Upper lobe of right lung (tissue), 1 donor: ENCODE results near the gene EIF4E2. TPM values are rescaled to one million over a fixed set of nuclear protein-coding genes. Genes with fewer than 3 reads are reported as not detected.

Source experiments
- ATAC-seq: fragments of 200-7000 bp; cut with Tn5 transposase; one replicate; pipeline ENCODE4 v1.9.1; 2020; ENCODE audit warnings: mild to moderate bottlenecking, moderate library complexity
- DNase-seq: peaks from one replicate; pipeline ENCODE4 v3.0.0-alpha.2; 2020
- H3K27ac ChIP-seq: fragments of 200-600 bp; one replicate; pipeline ENCODE4 v1.8.0; 2022
- H3K27me3 ChIP-seq: fragments of 200-600 bp; one replicate; pipeline ENCODE4 v1.8.0; 2022; ENCODE audit warnings: mild to moderate bottlenecking
- H3K36me3 ChIP-seq: fragments of 200-600 bp; one replicate; pipeline ENCODE4 v1.8.0; 2022
- H3K4me1 ChIP-seq: fragments of 200-600 bp; one replicate; pipeline ENCODE4 v1.8.0; 2022
- H3K4me3 ChIP-seq: fragments of 200-600 bp; one replicate; pipeline ENCODE4 v1.8.0; 2022; ENCODE audit warnings: mild to moderate bottlenecking
- H3K9me3 ChIP-seq: fragments of 200-600 bp; one replicate; pipeline ENCODE4 v1.8.0; 2022
- CTCF ChIP-seq: fragments of 200-600 bp; IDR thresholded peaks from one replicate; pipeline ENCODE4 v1.8.0; 2022; ENCODE audit warnings: antibody characterized with exemption
- intact Hi-C: fragments of 100-400 bp; cut with DNase I; formaldehyde crosslinking; loops from one replicate; pipeline ENCODE4 v1.11.0; 2022
- total RNA-seq: library from RNA; stranded (reverse); fragmentation: NEBNext Ultra II Directional; extraction: Animal tissue kit (Norgen Biotek cat#: 25700); gene quantifications from one replicate; pipeline ENCODE4 v1.2.1, GENCODE V29; 2021
- donor health status: DM: no; HTN: yes; CAD: no; lungs with severe emphysema.

Gene EIF4E2
- total RNA-seq, 1 donor from 2014 or later, result 68.0 TPM

GRCh38 chr2:232571026-232571474, 20.6 kb downstream of the EIF4E2 start:
- peaks cover 95% of the 10 kb centered on the region for H3K36me3 ChIP-seq
- no peak overlapping the region for H3K4me3 ChIP-seq
- intact Hi-C loops, result no loop called here
- H3K9me3 ChIP-seq, result no peaks in the 10 kb centered on the region
- TF ChIP-seq CTCF, result no peak
- no peak for DNase-seq
- no peak overlapping the region for H3K27ac ChIP-seq
- peak; percentile 48 for ATAC-seq
- no peaks in the 10 kb centered on the region for H3K27me3 ChIP-seq
- no peaks in the 10 kb centered on the region for H3K4me1 ChIP-seq

- intact Hi-C loops, result no loop called here
- DNase-seq, result no peak
- Histone ChIP-seq H3K27ac (no peak overlapping the region), H3K9me3 (no peaks in the 10 kb centered on the region), H3K27me3 (no peaks in the 10 kb centered on the region), H3K4me1 (no peaks in the 10 kb centered on the region), H3K36me3 (peaks cover 75% of the 10 kb centered on the region), H3K4me3 (no peak overlapping the region)
- TF ChIP-seq CTCF, result no peak
- no peak for ATAC-seq
Measured at GRCh38 chr2:232573042-232573441, 22.6 kb downstream of the EIF4E2 start.

- TF ChIP-seq CTCF, result no peak
- H3K9me3 ChIP-seq, result no peaks in the 10 kb centered on the region
- DNase-seq, result no peak
- peak; percentile 57 for ATAC-seq
- no peaks in the 10 kb centered on the region for H3K4me1 ChIP-seq
- H3K27ac ChIP-seq, result no peak overlapping the region
- H3K4me3 ChIP-seq, result no peak overlapping the region
- peaks cover 66% of the 10 kb centered on the region for H3K36me3 ChIP-seq
- no peaks in the 10 kb centered on the region for H3K27me3 ChIP-seq
- intact Hi-C loops, result no loop called here
Measured at GRCh38 chr2:232573771-232574435, 23.4 kb downstream of the EIF4E2 start.

- no peak for DNase-seq
- intact Hi-C loops, result no loop called here
- no peaks in the 10 kb centered on the region for H3K4me1 ChIP-seq
Measured at GRCh38 chr2:232574674-232575403, 24.4 kb downstream of the EIF4E2 start.

GRCh38 chr2:232575404-232575746, 24.9 kb downstream of the EIF4E2 start:
- Histone ChIP-seq H3K36me3 (peaks cover 52% of the 10 kb centered on the region), H3K27ac (no peak overlapping the region), H3K4me3 (no peak overlapping the region), H3K9me3 (no peaks in the 10 kb centered on the region), H3K4me1 (no peaks in the 10 kb centered on the region), H3K27me3 (no peaks in the 10 kb centered on the region)
- intact Hi-C loops, result no loop called here
- no peak for TF ChIP-seq CTCF
- DNase-seq (no peak), ATAC-seq (no peak)

More at GRCh38 chr2:232574674-232575403, 24.4 kb downstream of the EIF4E2 start:
- Histone ChIP-seq H3K27ac (no peak overlapping the region), H3K27me3 (no peaks in the 10 kb centered on the region), H3K36me3 (peaks cover 57% of the 10 kb centered on the region), H3K4me3 (no peak overlapping the region), H3K9me3 (no peaks in the 10 kb centered on the region)
- ATAC-seq, result no peak
- no peak for TF ChIP-seq CTCF
